T-helper 2 cell (primary cell): ENCODE data around the gene RASA2.

Experiments used
- DNase-seq, 5 experiments: peaks; one replicate each; pipeline versions ENCODE4 v3.0.0 to v3.0.0-alpha.2; 2012 to 2022
- total RNA-seq, 2 donors: gene quantifications; one replicate each; lab custom pipeline; 2026; lab: John Stamatoyannopoulos, UW

The RASA2 gene
- total RNA-seq = 165 to 168 reads per million in 2 donors

DNA sequence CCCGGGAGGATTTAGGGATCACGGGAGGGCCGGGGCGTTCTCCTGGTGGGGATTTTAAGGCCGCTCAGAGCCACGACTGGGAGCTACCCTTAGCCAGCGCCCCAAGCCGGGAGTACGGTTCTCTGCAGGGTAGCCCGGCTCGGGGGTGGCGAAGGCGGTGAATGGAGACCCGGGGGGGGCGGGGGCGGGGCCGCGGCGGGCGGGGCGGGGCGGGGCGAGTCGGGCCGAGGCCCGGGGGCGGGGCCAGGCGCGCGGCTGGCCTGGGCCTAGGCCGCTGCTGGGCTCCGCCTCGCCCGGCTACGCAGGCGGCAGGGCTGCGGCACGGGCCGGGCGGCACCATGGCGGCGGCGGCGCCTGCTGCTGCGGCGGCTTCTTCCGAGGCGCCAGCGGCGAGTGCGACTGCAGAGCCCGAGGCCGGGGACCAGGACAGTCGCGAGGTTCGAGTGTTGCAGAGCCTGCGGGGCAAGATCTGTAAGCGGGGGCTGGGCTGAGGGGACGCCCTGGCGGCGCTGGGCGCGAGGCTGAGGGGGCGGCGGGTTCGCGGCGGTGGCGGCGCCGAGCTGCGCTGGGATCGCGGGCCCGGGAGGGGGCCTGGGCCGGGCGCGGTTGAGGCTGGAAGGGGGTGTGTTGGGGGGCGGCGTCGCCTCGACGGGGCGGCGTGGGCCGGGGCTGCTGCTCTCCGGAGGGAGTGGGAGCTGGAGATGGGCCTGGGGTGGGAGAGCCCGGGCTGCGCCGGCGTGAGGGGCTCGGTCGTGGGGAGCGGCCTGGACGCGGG lies at the start of gene RASA2:
Gene RASA2 (plus strand): TSS at position 282 of the 775 bp plus-strand sequence. CDS start 57 bp downstream, at position 339.
- peak; percentile 40 to 91 (median 62) for DNase-seq

- DNase-seq = no peak
Measured at GRCh38 chr3:141439589-141439988, 47.2 kb upstream of the RASA2 start.

DNA sequence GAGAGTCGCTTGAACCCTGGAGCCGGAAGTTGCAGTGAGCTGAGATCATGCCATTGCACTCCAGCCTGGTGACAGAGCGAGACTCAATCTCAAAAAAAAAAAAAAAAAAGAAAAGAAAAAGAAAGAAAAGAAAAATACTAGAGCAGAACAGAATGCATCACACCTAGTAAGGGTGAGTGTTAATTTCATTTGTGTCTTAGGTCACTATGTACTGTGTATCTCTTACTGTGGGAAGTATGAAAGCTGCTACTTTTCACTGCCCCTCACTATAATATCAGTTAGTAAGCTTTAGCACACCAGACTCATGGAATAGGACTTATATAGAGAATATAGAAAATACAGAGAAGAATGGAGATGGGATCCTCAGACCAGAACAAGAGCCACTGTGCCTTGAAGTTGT lies 45.9 kb upstream of the RASA2 start:
- DNase-seq = no peak

GRCh38 chr3:141441381-141442364 lies 45.2 kb upstream of the RASA2 start:
- DNase-seq = peak; percentile 36 to 72 (median 61)

DNA sequence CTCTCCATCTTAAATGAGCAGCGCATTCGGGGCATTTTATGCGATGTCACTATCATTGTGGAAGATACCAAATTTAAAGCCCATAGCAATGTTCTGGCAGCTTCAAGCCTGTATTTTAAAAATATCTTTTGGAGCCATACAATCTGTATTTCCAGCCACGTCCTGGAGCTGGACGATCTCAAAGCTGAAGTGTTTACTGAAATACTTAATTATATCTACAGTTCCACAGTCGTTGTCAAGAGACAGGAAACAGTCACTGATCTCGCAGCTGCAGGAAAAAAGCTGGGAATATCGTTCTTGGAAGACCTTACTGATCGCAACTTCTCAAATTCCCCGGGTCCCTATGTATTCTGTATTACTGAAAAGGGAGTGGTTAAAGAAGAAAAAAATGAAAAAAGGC lies 44.4 kb upstream of the RASA2 start:
- DNase-seq = no peak

- no peak for DNase-seq
Measured at GRCh38 chr3:141442914-141443313, 43.9 kb upstream of the RASA2 start.

GRCh38 chr3:141444586-141445285 lies 42.1 kb upstream of the RASA2 start:
- DNase-seq = no peak

- DNase-seq = no peak
Measured at GRCh38 chr3:141445990-141446389, 40.8 kb upstream of the RASA2 start.

DNA sequence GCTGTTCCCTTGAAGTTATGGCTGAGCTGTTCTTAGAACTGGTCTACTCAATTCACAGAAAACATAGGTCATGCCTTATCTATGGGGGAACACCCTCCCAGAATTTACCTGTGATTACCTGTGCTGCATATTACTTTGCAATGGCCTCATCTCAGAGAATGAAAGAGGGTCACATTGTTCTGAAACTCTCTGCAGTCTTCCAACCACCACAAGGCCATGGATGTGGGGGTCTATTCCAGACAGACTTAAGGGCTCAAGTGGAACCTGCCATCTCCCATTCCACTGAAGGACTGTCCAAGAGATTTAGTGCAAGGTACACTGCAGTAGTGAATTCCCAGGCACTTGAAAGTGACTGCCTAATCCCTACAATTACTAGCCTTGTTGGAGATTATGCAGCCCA lies 40.1 kb upstream of the RASA2 start:
- no peak for DNase-seq

- no peak for DNase-seq
Measured at GRCh38 chr3:141447383-141447782, 39.4 kb upstream of the RASA2 start.

DNA sequence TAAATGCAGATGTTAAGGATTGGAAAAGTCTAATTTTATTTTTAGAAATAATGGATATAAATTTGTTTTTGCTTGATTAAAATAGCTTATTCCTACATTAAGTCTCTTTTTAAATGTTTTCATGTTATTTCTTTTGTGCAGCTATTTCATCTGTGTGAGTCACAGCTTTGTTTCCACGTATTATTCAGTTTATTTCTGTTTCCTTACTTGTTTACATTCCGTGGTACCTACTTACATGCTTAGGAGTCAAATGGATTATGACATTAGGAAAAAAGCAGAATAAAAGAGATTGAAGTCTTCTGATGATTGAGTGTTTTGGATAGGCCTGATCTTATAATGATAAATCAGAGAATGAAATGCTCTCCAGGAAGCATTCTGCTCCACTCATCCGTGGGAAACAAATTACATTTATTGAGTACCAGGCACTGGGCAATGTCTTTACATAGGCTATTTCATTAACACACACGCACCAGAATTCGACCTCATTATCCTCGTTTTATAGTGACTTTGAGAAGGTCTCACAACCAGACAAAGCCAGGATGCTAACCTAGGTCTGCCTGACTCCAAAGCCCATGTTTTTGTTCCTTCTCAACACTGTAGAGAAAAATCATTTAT lies 38.1 kb upstream of the RASA2 start:
- DNase-seq = no peak

DNA sequence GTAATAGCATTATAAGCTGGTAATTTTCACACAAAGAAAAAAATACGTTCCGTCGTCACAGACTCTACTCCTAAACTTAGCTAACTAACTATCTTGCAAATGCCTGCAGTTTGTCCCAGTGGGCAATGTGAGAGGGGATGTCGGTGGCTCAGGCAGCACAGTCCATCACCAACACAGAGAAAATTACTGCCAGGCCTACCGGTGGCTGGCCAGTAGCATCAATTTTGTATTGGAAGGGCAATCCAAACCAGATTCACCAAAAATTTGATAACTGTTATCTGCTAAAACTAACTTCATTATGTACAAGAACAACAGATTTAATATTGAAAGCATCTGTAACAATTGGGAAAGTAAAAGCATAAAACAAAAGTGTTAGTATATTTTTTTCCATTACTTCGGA lies 37.4 kb upstream of the RASA2 start:
- no peak for DNase-seq

GRCh38 chr3:141450727-141451375 lies 36.0 kb upstream of the RASA2 start:
- no peak for DNase-seq

GRCh38 chr3:141452045-141452444 lies 34.8 kb upstream of the RASA2 start:
- peak in 1 of 5 experiments; percentile 84 for DNase-seq

GRCh38 chr3:141452773-141453172 lies 34.1 kb upstream of the RASA2 start:
- DNase-seq = no peak

GRCh38 chr3:141454054-141454453 lies 32.8 kb upstream of the RASA2 start:
- DNase-seq = no peak

GRCh38 chr3:141454906-141455602 lies 31.8 kb upstream of the RASA2 start:
- peak in 2 of 5 experiments; percentile 47 to 83 for DNase-seq

GRCh38 chr3:141455603-141456300 lies 31.1 kb upstream of the RASA2 start:
- DNase-seq = no peak

- DNase-seq = no peak
Measured at GRCh38 chr3:141456301-141456625, 30.6 kb upstream of the RASA2 start.

DNA sequence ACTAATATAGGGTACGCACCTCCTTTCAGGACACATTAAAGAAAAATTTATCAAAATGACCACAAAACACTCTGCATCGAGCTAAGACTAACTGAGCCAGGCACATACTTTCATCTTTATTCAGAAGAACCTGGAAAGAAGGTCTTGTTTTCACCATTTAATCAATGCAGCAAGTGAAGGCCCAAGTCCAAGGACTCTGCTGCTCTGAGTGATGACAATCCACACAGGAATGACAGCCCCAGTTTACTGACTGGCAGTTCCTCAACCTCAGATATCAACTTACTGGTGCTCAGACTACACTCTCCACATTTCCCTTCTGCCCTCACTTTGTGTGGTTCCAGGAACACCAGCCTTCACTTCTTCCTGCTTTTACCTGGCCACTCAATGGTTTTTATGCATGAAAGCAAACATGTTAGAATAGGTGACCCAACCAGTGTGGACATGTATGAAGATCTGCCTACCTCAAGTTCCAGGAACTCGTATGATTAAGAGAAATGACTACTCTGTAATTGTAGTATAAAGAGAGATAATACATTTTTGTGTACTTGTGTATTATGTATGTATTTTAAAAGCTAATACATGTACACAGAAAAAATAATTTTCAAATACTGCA lies 29.1 kb upstream of the RASA2 start:
- no peak for DNase-seq
